IMR-90 (cell line): Measurements from ENCODE around the gene GPR161.

Source experiments
- CEBPB ChIP-seq: IDR thresholded peaks from 2 replicates; pipeline ENCODE4 v1.6.1; 2012; ENCODE audit warnings: low read depth, low read length, improper control_type of control experiment
- CTCF ChIP-seq: conservative IDR thresholded peaks from 2 replicates; pipeline ENCODE4 v1.5.1; 2012; ENCODE audit warnings: mild to moderate bottlenecking, low read depth, low read length, improper control_type of control experiment
- FOS ChIP-seq: fragments of 150-350 bp; IDR thresholded peaks from 2 replicates; pipeline ENCODE4 v1.6.1; 2016; ENCODE audit warnings: low read depth, low read length
- MAFK ChIP-seq: IDR thresholded peaks from 2 replicates; pipeline ENCODE4 v1.6.1; 2012; ENCODE audit warnings: low read depth, low read length, improper control_type of control experiment
- MXI1 ChIP-seq: IDR thresholded peaks from 2 replicates; pipeline ENCODE4 v1.6.1; 2012; ENCODE audit warnings: low read depth, mild to moderate bottlenecking, low read length, moderate library complexity, borderline replicate concordance
- NFE2L2 ChIP-seq: fragments of 150-350 bp; IDR thresholded peaks from 2 replicates; pipeline ENCODE4 v1.6.1; 2016; ENCODE audit warnings: low read depth, mild to moderate bottlenecking, low read length
- POLR2A ChIP-seq: IDR thresholded peaks from 2 replicates; pipeline ENCODE4 v1.6.1; 2012; ENCODE audit warnings: mild to moderate bottlenecking, low read depth, low read length
- RAD21 ChIP-seq: IDR thresholded peaks from 2 replicates; pipeline ENCODE4 v1.6.1; 2012; ENCODE audit warnings: low read length, improper control_type of control experiment
- RFX5 ChIP-seq: IDR thresholded peaks from 2 replicates; pipeline ENCODE4 v1.8.0; 2012; ENCODE audit warnings: low read depth, mild to moderate bottlenecking, low read length, moderate library complexity
- USF2 ChIP-seq: fragments of 150-350 bp; IDR thresholded peaks from 2 replicates; pipeline ENCODE4 v1.6.1; 2017; ENCODE audit warnings: mild to moderate bottlenecking, antibody characterized with exemption, low read length, low read depth
- TF ChIP-seq, protein P1 (sequence below): fragments of 150-350 bp; IDR thresholded peaks from 2 replicates; pipeline ENCODE4 v1.6.1; 2016; ENCODE audit warnings: low read depth, mild to moderate bottlenecking, low read length, moderate library complexity, borderline replicate concordance

DNA sequence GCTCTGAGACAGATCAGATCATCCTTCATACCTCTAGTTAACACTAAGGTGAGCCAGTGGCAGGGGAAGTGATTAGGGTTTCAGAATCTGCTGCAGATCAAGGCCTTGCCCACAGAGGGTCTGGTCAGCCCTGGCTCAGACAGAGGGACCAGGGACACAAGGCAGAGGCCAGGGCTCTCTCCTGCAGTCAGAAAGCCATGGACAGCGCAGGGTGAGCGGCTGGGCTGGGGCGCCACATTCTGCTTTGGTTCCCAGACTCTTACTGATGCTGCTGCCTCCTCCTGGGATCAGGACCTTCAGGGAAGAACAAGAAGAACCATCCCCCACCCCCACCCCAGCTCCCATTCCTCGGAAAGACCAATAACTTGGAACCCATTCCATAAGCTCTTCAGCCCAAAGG lies 43.1 kb downstream of the GPR161 start:
- no peak for TF ChIP-seq CTCF
- no peak for TF ChIP-seq NFE2L2
- no peak for TF ChIP-seq POLR2A
- TF ChIP-seq, protein P1, sequence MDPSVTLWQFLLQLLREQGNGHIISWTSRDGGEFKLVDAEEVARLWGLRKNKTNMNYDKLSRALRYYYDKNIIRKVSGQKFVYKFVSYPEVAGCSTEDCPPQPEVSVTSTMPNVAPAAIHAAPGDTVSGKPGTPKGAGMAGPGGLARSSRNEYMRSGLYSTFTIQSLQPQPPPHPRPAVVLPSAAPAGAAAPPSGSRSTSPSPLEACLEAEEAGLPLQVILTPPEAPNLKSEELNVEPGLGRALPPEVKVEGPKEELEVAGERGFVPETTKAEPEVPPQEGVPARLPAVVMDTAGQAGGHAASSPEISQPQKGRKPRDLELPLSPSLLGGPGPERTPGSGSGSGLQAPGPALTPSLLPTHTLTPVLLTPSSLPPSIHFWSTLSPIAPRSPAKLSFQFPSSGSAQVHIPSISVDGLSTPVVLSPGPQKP, result no peak
- no peak for TF ChIP-seq FOS
- no peak for TF ChIP-seq RFX5
- TF ChIP-seq USF2, result no peak
- TF ChIP-seq CEBPB, result no peak
- no peak for TF ChIP-seq MAFK
- TF ChIP-seq RAD21, result no peak
- TF ChIP-seq MXI1, result no peak
